Neural progenitor cell (in vitro differentiated cells): ENCODE data around the gene CCDC89. TPM values are rescaled to one million over a fixed set of nuclear protein-coding genes. Genes with fewer than 3 reads are reported as not detected.
A peak's percentile ranks its signal among the peaks of the same experiment; 100 is the strongest.
"Not testable (repeated sequence)": the region's sequence is repeated elsewhere in the genome, so short reads cannot be mapped to it uniquely, and the experiment has no call there.

Source experiments
- DNase-seq: peaks from one replicate; pipeline ENCODE4 v3.0.0-alpha.2; 2016; ENCODE audit warnings: low spot score
- H2AFZ ChIP-seq: fragments of 200-600 bp; sonication (generic); replicated peaks from 2 replicates; pipeline ENCODE4 v1.6.1; 2016; ENCODE audit warnings: antibody characterized with exemption
- H3F3A ChIP-seq: fragments of 200-600 bp; sonication (generic); 2 replicates; pipeline ENCODE4 v1.6.1; 2016; ENCODE audit warnings: antibody characterized with exemption, low read depth
- H3K27ac ChIP-seq: fragments of 200-600 bp; sonication (generic); 2 replicates; pipeline ENCODE4 v1.5.1; 2016; ENCODE audit warnings: mild to moderate bottlenecking
- H3K27me3 ChIP-seq: fragments of 200-600 bp; sonication (generic); 2 replicates; pipeline ENCODE4 v1.6.1; 2016; ENCODE audit warnings: mild to moderate bottlenecking, moderate library complexity
- H3K36me3 ChIP-seq: fragments of 200-600 bp; sonication (generic); 2 replicates; pipeline ENCODE4 v1.5.1; 2016
- H3K4me1 ChIP-seq: fragments of 200-600 bp; sonication (generic); 2 replicates; pipeline ENCODE4 v1.6.1; 2016; ENCODE audit warnings: mixed run types
- H3K4me2 ChIP-seq: fragments of 200-600 bp; sonication (generic); 2 replicates; pipeline ENCODE4 v1.6.1; 2016
- H3K4me3 ChIP-seq: fragments of 200-600 bp; sonication (generic); 2 replicates; pipeline ENCODE4 v1.5.1; 2016
- H3K79me2 ChIP-seq: fragments of 200-600 bp; sonication (generic); 2 replicates; pipeline ENCODE4 v1.6.1; 2016; ENCODE audit warnings: low read depth
- H3K9ac ChIP-seq: fragments of 200-600 bp; sonication (generic); 2 replicates; pipeline ENCODE4 v1.6.1; 2016
- H3K9me3 ChIP-seq: fragments of 200-600 bp; sonication (generic); 2 replicates; pipeline ENCODE4 v1.5.1; 2016; ENCODE audit warnings: low read depth
- H4K20me1 ChIP-seq: fragments of 200-600 bp; sonication (generic); 2 replicates; pipeline ENCODE4 v1.6.1; 2016; ENCODE audit warnings: low read depth
- H3K27ac Mint-ChIP-seq: 3 replicates; pipeline ENCODE4 v1.8.0; 2021; ENCODE audit warnings: mixed read lengths
- H3K27me3 Mint-ChIP-seq: 2 replicates; pipeline ENCODE4 v1.8.0; 2022; ENCODE audit warnings: low read depth, mild to moderate bottlenecking, inconsistent platforms, moderate library complexity, mixed read lengths; ENCODE audit not compliant: insufficient read depth
- H3K36me3 Mint-ChIP-seq: 3 replicates; pipeline ENCODE4 v1.8.0; 2021; ENCODE audit warnings: mixed read lengths
- H3K4me1 Mint-ChIP-seq: 3 replicates; pipeline ENCODE4 v1.8.0; 2021; ENCODE audit warnings: mixed read lengths
- H3K4me3 Mint-ChIP-seq: 3 replicates; pipeline ENCODE4 v1.8.0; 2021; ENCODE audit warnings: mild to moderate bottlenecking, moderate library complexity, mixed read lengths
- H3K9me3 Mint-ChIP-seq: 3 replicates; pipeline ENCODE4 v1.8.0; 2020; ENCODE audit warnings: mixed read lengths
- CTCF ChIP-seq: fragments of 200-600 bp; sonication (generic); IDR thresholded peaks from 2 replicates; pipeline ENCODE4 v1.5.1; 2017; ENCODE audit warnings: antibody characterized with exemption, mild to moderate bottlenecking
- EZH2 ChIP-seq: fragments of 200-600 bp; sonication (generic); IDR thresholded peaks from 2 replicates; pipeline ENCODE4 v1.6.1; 2017; ENCODE audit warnings: antibody characterized with exemption, mild to moderate bottlenecking, moderate library complexity
- EZH2phosphoT487 ChIP-seq: fragments of 200-600 bp; sonication (generic); IDR thresholded peaks from 2 replicates; pipeline ENCODE4 v1.6.1; 2017; ENCODE audit warnings: antibody characterized with exemption
- total RNA-seq: library from RNA; depleted of rRNA; stranded (reverse); fragments of >200 nt; gene quantifications from 2 replicates; pipeline ENCODE4 v1.2.3, GENCODE V29; 2015; ENCODE audit warnings: low replicate concordance

CCDC89 gene
- total RNA-seq, 1 donor from 2014 or later: not detected

GRCh38 chr11:85672105-85672902, 13.7 kb downstream of the CCDC89 start:
- Histone ChIP-seq H3K4me1 (no peaks in the 10 kb centered on the region), H3K27me3 (no peaks in the 10 kb centered on the region), H3K36me3 (no peaks in the 10 kb centered on the region), H3K9me3 (no peaks in the 10 kb centered on the region), H3K4me2 (no peak overlapping the region), H3K4me3 (no peak overlapping the region), H4K20me1 (no peaks in the 10 kb centered on the region), H3K9ac (no peak overlapping the region), H3K27ac (no peak overlapping the region), H2AFZ (no peak overlapping the region), H3F3A (no peaks in the 10 kb centered on the region), H3K79me2 (no peaks in the 10 kb centered on the region)
- no peaks in the 10 kb centered on the region for H3K9me3 Mint-ChIP-seq
- H3K27me3 Mint-ChIP-seq: peaks cover 2% of the 10 kb centered on the region
- DNase-seq: no peak
- H3K27ac Mint-ChIP-seq: no peak overlapping the region
- H3K36me3 Mint-ChIP-seq: no peaks in the 10 kb centered on the region
- H3K4me3 Mint-ChIP-seq: no peak overlapping the region
- no peaks in the 10 kb centered on the region for H3K4me1 Mint-ChIP-seq
- TF ChIP-seq EZH2phosphoT487 (no peak), EZH2 (no peak), CTCF (no peak)

GRCh38 chr11:85670949-85671663, 14.9 kb downstream of the CCDC89 start:
- not testable (repeated sequence) for H4K20me1 ChIP-seq, H3F3A ChIP-seq, H3K9me3 ChIP-seq, H3K27me3 Mint-ChIP-seq, H3K36me3 Mint-ChIP-seq, DNase-seq, H3K9me3 Mint-ChIP-seq, H3K27ac ChIP-seq, H3K4me3 Mint-ChIP-seq, H3K4me3 ChIP-seq, H3K27me3 ChIP-seq, H3K9ac ChIP-seq, H3K4me2 ChIP-seq, H3K4me1 ChIP-seq, H3K27ac Mint-ChIP-seq, H3K36me3 ChIP-seq, H3K4me1 Mint-ChIP-seq, H2AFZ ChIP-seq, H3K79me2 ChIP-seq

- Histone ChIP-seq H3K4me2 (no peak overlapping the region), H3K9me3 (no peaks in the 10 kb centered on the region), H3K36me3 (peaks cover under 1% of the 10 kb centered on the region), H3K27me3 (no peaks in the 10 kb centered on the region), H3K9ac (no peak overlapping the region), H3K4me1 (peaks cover 8% of the 10 kb centered on the region), H3K79me2 (peaks cover 20% of the 10 kb centered on the region), H3K4me3 (no peak overlapping the region), H3F3A (peaks cover 23% of the 10 kb centered on the region), H3K27ac (no peak overlapping the region), H4K20me1 (peaks cover 15% of the 10 kb centered on the region), H2AFZ (no peak overlapping the region)
- H3K4me3 Mint-ChIP-seq: no peak overlapping the region
- peaks cover 9% of the 10 kb centered on the region for H3K36me3 Mint-ChIP-seq
- TF ChIP-seq EZH2: no peak
- no peak for TF ChIP-seq CTCF
- no peak for TF ChIP-seq EZH2phosphoT487
- DNase-seq: no peak
- H3K4me1 Mint-ChIP-seq: peaks cover 14% of the 10 kb centered on the region
- peaks cover 3% of the 10 kb centered on the region for H3K27me3 Mint-ChIP-seq
- no peaks in the 10 kb centered on the region for H3K9me3 Mint-ChIP-seq
- no peak overlapping the region for H3K27ac Mint-ChIP-seq
Observed at GRCh38 chr11:85668157-85668556, 17.8 kb downstream of the CCDC89 start.

- Histone ChIP-seq H3K9me3 (no peaks in the 10 kb centered on the region), H3K27ac (no peak overlapping the region), H2AFZ (peak overlapping the region; percentile 97), H3K4me3 (no peak overlapping the region), H3K79me2 (peaks cover 35% of the 10 kb centered on the region), H3K4me2 (no peak overlapping the region), H4K20me1 (peaks cover 29% of the 10 kb centered on the region), H3K36me3 (peaks cover 11% of the 10 kb centered on the region), H3K27me3 (no peaks in the 10 kb centered on the region), H3K9ac (no peak overlapping the region), H3F3A (peaks cover 23% of the 10 kb centered on the region), H3K4me1 (peaks cover 10% of the 10 kb centered on the region)
- H3K36me3 Mint-ChIP-seq: peaks cover 14% of the 10 kb centered on the region
- no peak overlapping the region for H3K27ac Mint-ChIP-seq
- no peak for DNase-seq
- H3K4me1 Mint-ChIP-seq: peaks cover 20% of the 10 kb centered on the region
- no peak overlapping the region for H3K4me3 Mint-ChIP-seq
- peaks cover 3% of the 10 kb centered on the region for H3K27me3 Mint-ChIP-seq
- no peaks in the 10 kb centered on the region for H3K9me3 Mint-ChIP-seq
- TF ChIP-seq EZH2phosphoT487: no peak
- TF ChIP-seq EZH2: no peak
- TF ChIP-seq CTCF: no peak
Observed at GRCh38 chr11:85666687-85667086, 19.3 kb downstream of the CCDC89 start.
